GM12878 (cell line): ENCODE data around the gene UVRAG. TPM values are rescaled to one million over a fixed set of nuclear protein-coding genes. Genes with fewer than 3 reads are reported as not detected.

Experiments
- ATAC-seq: fragments of 200-7000 bp; cut with Tn5 transposase; 3 replicates; pipeline ENCODE4 v1.9.1; 2020; ENCODE audit warnings: mild to moderate bottlenecking, moderate library complexity
- BruUV-seq: library from RNA; stranded (reverse); fragments of 400-500 nt; replicated peaks from 2 replicates; lab custom pipeline; 2021; lab: Mats Ljungman, UMichigan
- CTCF ChIA-PET: fragments of 300-600 bp; sonication (Branson Sonifier 250); formaldehyde crosslinking; extraction: SDS; loops from one replicate; lab custom pipeline; 2021; ENCODE audit warnings: inconsistent platforms; lab: Yijun Ruan, JAX
- POLR2A ChIA-PET: fragments of 350-600 bp; formaldehyde crosslinking; extraction: SDS; loops from one replicate; lab custom pipeline; 2021; ENCODE audit warnings: inconsistent platforms; lab: Charles Lee
- RAD21 ChIA-PET: fragments of 300-600 bp; sonication (Branson Sonifier 250); formaldehyde crosslinking; loops from one replicate; lab custom pipeline; 2023; ENCODE audit warnings: antibody characterized with exemption; ENCODE audit not compliant: unreplicated experiment; lab: Charles Lee
- SMC1A ChIA-PET: fragments of 300-600 bp; sonication (Branson Sonifier 250); formaldehyde crosslinking; loops from one replicate; lab custom pipeline; 2023; ENCODE audit not compliant: unreplicated experiment, uncharacterized antibody; lab: Charles Lee
- DNase-seq: peaks from one replicate; pipeline ENCODE4 v3.0.0-alpha.2; 2011; ENCODE audit warnings: low read depth, low spot score
- FAIRE-seq: peaks from 3 replicates; lab custom pipeline; 2011; peaks lifted over from hg19 to GRCh38; lab: Jason Lieb, UNC
- H2AFZ ChIP-seq: 2 replicates; pipeline ENCODE4 v1.6.0; 2011; ENCODE audit warnings: low read depth, low read length, control low read depth; ENCODE audit not compliant: control insufficient read depth
- H3K27ac ChIP-seq: 2 replicates; pipeline ENCODE4 v1.5.1; 2011; ENCODE audit warnings: control low read depth; ENCODE audit not compliant: control insufficient read depth, insufficient read depth
- H3K27me3 ChIP-seq, 2 experiments: replicated peaks in 1 of 2; 2 replicates each; pipeline versions ENCODE4 v1.6.0 to v1.6.1; 2011; ENCODE audit warnings: low read length in 1 of 2; ENCODE audit not compliant: control insufficient read depth in 2 of 2, insufficient read depth in 2 of 2
- H3K36me3 ChIP-seq, 2 experiments: 2 replicates each; pipeline ENCODE4 v1.5.1; 2011; ENCODE audit warnings: low read length in 1 of 2; ENCODE audit not compliant: control insufficient read depth in 2 of 2, insufficient read depth in 2 of 2
- H3K4me1 ChIP-seq: 2 replicates; pipeline ENCODE4 v1.6.1; 2011; ENCODE audit warnings: mild to moderate bottlenecking, low read length, moderate library complexity, mixed read lengths; ENCODE audit not compliant: control insufficient read depth, insufficient read depth
- H3K4me2 ChIP-seq: 2 replicates; pipeline ENCODE4 v1.6.0; 2011; ENCODE audit warnings: control low read depth; ENCODE audit not compliant: control insufficient read depth, insufficient read depth
- H3K4me3 ChIP-seq: fragments of 200-600 bp; sonication (generic); 2 replicates; pipeline ENCODE4 v1.5.1; 2016
- H3K79me2 ChIP-seq: 2 replicates; pipeline ENCODE4 v1.6.0; 2011; ENCODE audit warnings: low read length; ENCODE audit not compliant: control insufficient read depth, insufficient read depth
- H3K9ac ChIP-seq: 2 replicates; pipeline ENCODE4 v1.8.0; 2011; ENCODE audit warnings: low read length, control low read depth, mixed read lengths; ENCODE audit not compliant: control insufficient read depth, insufficient read depth
- H3K9me3 ChIP-seq: replicated peaks from 3 replicates; pipeline ENCODE4 v1.5.1; 2011; ENCODE audit warnings: mild to moderate bottlenecking, low read length; ENCODE audit not compliant: control insufficient read depth, insufficient read depth
- H4K20me1 ChIP-seq: 2 replicates; pipeline ENCODE4 v1.6.0; 2011; ENCODE audit not compliant: control insufficient read depth, insufficient read depth
- ASH2L ChIP-seq: fragments of 300-600, 200-600 bp; sonication (generic); IDR thresholded peaks from 2 replicates; pipeline ENCODE4 v1.6.1; 2017; ENCODE audit warnings: low read depth, mild to moderate bottlenecking, borderline replicate concordance
- CEBPZ ChIP-seq: fragments of 150-350 bp; IDR thresholded peaks from 2 replicates; pipeline ENCODE4 v1.6.1; 2016; ENCODE audit warnings: low read depth, low read length
- EGR1 ChIP-seq, 2 experiments: IDR thresholded peaks; 1 replicate in 1 of 2; 2 replicates in 1 of 2; pipeline ENCODE4 v1.6.1; 2011 to 2012; ENCODE audit warnings: low read depth in 2 of 2, low read length in 2 of 2, borderline replicate concordance in 1 of 2, mild to moderate bottlenecking in 1 of 2, moderate library complexity in 1 of 2
- PRDM15 ChIP-seq: fragments of 450-650 bp; formaldehyde crosslinking; IDR thresholded peaks from 2 replicates; pipeline ENCODE4 v1.4.0; 2020; ENCODE audit warnings: mild to moderate bottlenecking, moderate library complexity
- RAD51 ChIP-seq: fragments of 450-650 bp; IDR thresholded peaks from 2 replicates; pipeline ENCODE4 v1.6.1; 2016; ENCODE audit warnings: moderate library complexity, mild to moderate bottlenecking, inconsistent platforms
- RELB ChIP-seq: fragments of 450-650 bp; IDR thresholded peaks from 2 replicates; pipeline ENCODE4 v1.6.1; 2017; ENCODE audit warnings: low read depth, mild to moderate bottlenecking, moderate library complexity
- SPI1 ChIP-seq: IDR thresholded peaks from 2 replicates; pipeline ENCODE4 v1.6.1; 2011; ENCODE audit warnings: low read depth, mild to moderate bottlenecking, low read length, moderate library complexity, borderline replicate concordance; ENCODE audit not compliant: insufficient read depth
- STAT3 ChIP-seq: IDR thresholded peaks from 2 replicates; pipeline ENCODE4 v1.6.1; 2011; ENCODE audit warnings: low read depth, low read length, improper control_type of control experiment
- USF1 ChIP-seq: IDR thresholded peaks from 2 replicates; pipeline ENCODE4 v1.6.1; 2011; ENCODE audit warnings: borderline replicate concordance, low read depth, mild to moderate bottlenecking, moderate library complexity, mixed read lengths, low read length; ENCODE audit not compliant: insufficient read depth; ENCODE audit errors: extremely low read length
- ZZZ3 ChIP-seq: IDR thresholded peaks from 2 replicates; pipeline ENCODE4 v1.6.1; 2011; ENCODE audit warnings: low read depth; ENCODE audit not compliant: control insufficient read depth, insufficient read length
- WGBS: methylation state at CpG from one replicate; pipeline ENCODE4 v1.1.6; 2016; ENCODE audit warnings: low lambda C conversion rate; ENCODE audit not compliant: insufficient replicate concordance, insufficient coverage; ENCODE audit errors: missing lambda C conversion rate; 5-methylcytosine and 5-hydroxymethylcytosine counted together
- in situ Hi-C: fragments of 300-500 bp; cut with MboI; formaldehyde crosslinking; loops from 9 replicates; pipeline ENCODE4 v1.14.3; 2018; ENCODE audit warnings: mixed read lengths
- intact Hi-C: fragments of 100-400 bp; cut with micrococcal nuclease; formaldehyde crosslinking; loops from one replicate; pipeline ENCODE4 v1.14.2; 2022; ENCODE audit not compliant: unreplicated experiment
- polyA plus RNA-seq, 11 experiments: library from polyadenylated mRNA; depleted of rRNA in 4 of 11; unstranded in 6 of 11; stranded (reverse) in 5 of 11; fragments of >200 nt; fragmentation: Nextera tagmentation in 4 of 11; fragmentation: Illumina TruSeq in 1 of 11; extraction: Ambion mirVana in 4 of 11; extraction: Trizol in 1 of 11; gene quantifications; 1 replicate in 1 of 11; 2 replicates in 10 of 11; pipeline versions ENCODE4 v1.2.1 to v1.2.3, GENCODE V29; 2011 to 2016; ENCODE audit warnings: inconsistent platforms in 2 of 11, missing spikeins in 2 of 11, low read depth in 1 of 11
- total RNA-seq, 4 experiments: library from RNA; depleted of rRNA in 3 of 4; stranded (reverse); fragments of >200 nt in 3 of 4; fragmentation: Illumina TruSeq in 1 of 4; extraction: Trizol in 1 of 4; gene quantifications; 2 replicates each; pipeline versions ENCODE4 v1.2.1 to v1.2.3, GENCODE V29; 2013 to 2021

UVRAG gene
- total and polyA plus RNA-seq, 10 of the 15 experiments (the other 5 are each of a cell fraction or from before 2014, with no cell fraction given) = 7.0 to 43.4 (median 37.0) TPM

- H2AFZ ChIP-seq = no peak overlapping the region
- H3K9me3 ChIP-seq = no peaks in the 10 kb centered on the region
- ChIA-PET CTCF (interaction anchor here (2.2 to 6.5 kb wide), 3 partner anchors 11 to 78 kb away, joined by 7 to 234 read pairs (median 23); no protein-coding TSS in a partner anchor), POLR2A (no interaction called here), RAD21 (interaction anchor here (1.2 to 6.1 kb wide), 2 partner anchors 68 to 526 kb away, joined by 3 to 172 read pairs; no protein-coding TSS in a partner anchor), SMC1A (interaction anchor here (0.7 to 6.2 kb wide), 4 partner anchors 16 to 97 kb away, joined by 3 to 238 read pairs (median 3); no protein-coding TSS in a partner anchor)
- no TSS peak for BruUV-seq
- H3K27ac ChIP-seq = no peak overlapping the region
- no peak overlapping the region for H3K4me3 ChIP-seq
- 97% methylated on average over 8 of the region's 8 CpGs for WGBS
- no peak for DNase-seq
- H3K4me2 ChIP-seq = no peak overlapping the region
- no peak overlapping the region for H3K9ac ChIP-seq
- no peak for FAIRE-seq
- ATAC-seq = no peak
- no peaks in the 10 kb centered on the region for H4K20me1 ChIP-seq
- in situ Hi-C loops = no loop called here
- intact Hi-C loops = no loop called here
- peaks cover 0 to 10% of the 10 kb centered on the region in 2 experiments; a peak in 2 of 4 replicates for H3K36me3 ChIP-seq
- no peaks in the 10 kb centered on the region for H3K27me3 ChIP-seq
- no peaks in the 10 kb centered on the region for H3K79me2 ChIP-seq
- no peaks in the 10 kb centered on the region for H3K4me1 ChIP-seq
- no peak for TF ChIP-seq PRDM15 (CRISPR knock-in tag)
- TF ChIP-seq USF1 = no peak
- TF ChIP-seq CEBPZ = no peak
- TF ChIP-seq RELB = no peak
- TF ChIP-seq EGR1 (IDR thresholded peaks at IDR 0.05; ENCODE audit: borderline replicate concordance in 1 of 2, low read depth in 2 of 2, low read length in 2 of 2) = no peak
- TF ChIP-seq STAT3 = no peak
- no peak for TF ChIP-seq ZZZ3
- no peak for TF ChIP-seq RAD51
- no peak for TF ChIP-seq SPI1
- no peak for TF ChIP-seq ASH2L
Measured at GRCh38 chr11:75800136-75800675, 14.8 kb upstream of the UVRAG start.
